Skin of body (tissue), 2 donors: ENCODE measurements around the gene SAYSD1. TPM values are rescaled to one million over a fixed set of nuclear protein-coding genes. Genes with fewer than 3 reads are reported as not detected.

Source experiments
- DNase-seq: peaks from one replicate; lab custom pipeline; 2025; lab: John Stamatoyannopoulos, UW
- total RNA-seq: library from RNA; depleted of rRNA; stranded (reverse); fragments of >200 nt; gene quantifications from one replicate; pipeline ENCODE4 v1.2.3, GENCODE V29; 2014

The SAYSD1 gene
- total RNA-seq, 1 donor from 2014 or later: 11.9 TPM

- DNase-seq: no peak
Observed at GRCh38 chr6:39108041-39108839, 6.7 kb downstream of the SAYSD1 start.

- DNase-seq: no peak
Observed at GRCh38 chr6:39107641-39108040, 7.3 kb downstream of the SAYSD1 start.

- DNase-seq: no peak
Observed at GRCh38 chr6:39107034-39107433, 8.0 kb downstream of the SAYSD1 start.

GRCh38 chr6:39104528-39104927 lies 10.5 kb downstream of the SAYSD1 start:
- no peak for DNase-seq

GRCh38 chr6:39102821-39103136 lies 12.2 kb downstream of the SAYSD1 start:
- DNase-seq: no peak

- peak; percentile 66 for DNase-seq
Observed at GRCh38 chr6:39102071-39102820, 12.7 kb downstream of the SAYSD1 start.

- DNase-seq: no peak
Observed at GRCh38 chr6:39100358-39100757, 14.6 kb downstream of the SAYSD1 start.

GRCh38 chr6:39095578-39095977 lies 19.4 kb downstream of the SAYSD1 start:
- DNase-seq: no peak

GRCh38 chr6:39093149-39093708 lies 21.8 kb downstream of the SAYSD1 start:
- no peak for DNase-seq

- no peak for DNase-seq
Observed at GRCh38 chr6:39092124-39092523, 22.9 kb downstream of the SAYSD1 start.

- DNase-seq: no peak
Observed at GRCh38 chr6:39091220-39091619, 23.8 kb downstream of the SAYSD1 start.

- DNase-seq: no peak
Observed at GRCh38 chr6:39090036-39090435, 24.9 kb downstream of the SAYSD1 start.

- DNase-seq: peak; percentile 10
Observed at GRCh38 chr6:39088331-39088730, 26.7 kb downstream of the SAYSD1 start.

GRCh38 chr6:39087197-39087596 lies 27.8 kb downstream of the SAYSD1 start:
- DNase-seq: no peak

GRCh38 chr6:39086711-39087110 lies 28.3 kb downstream of the SAYSD1 start:
- DNase-seq: no peak

- DNase-seq: no peak
Observed at GRCh38 chr6:39086294-39086693, 28.7 kb downstream of the SAYSD1 start.

- no peak for DNase-seq
Observed at GRCh38 chr6:39085129-39085797, 29.7 kb downstream of the SAYSD1 start.

GRCh38 chr6:39084506-39084905 lies 30.5 kb downstream of the SAYSD1 start:
- no peak for DNase-seq

GRCh38 chr6:39083231-39083634 lies 31.8 kb downstream of the SAYSD1 start:
- no peak for DNase-seq

GRCh38 chr6:39082310-39082709 lies 32.7 kb downstream of the SAYSD1 start:
- DNase-seq: no peak

- no peak for DNase-seq
Observed at GRCh38 chr6:39080246-39080875, 34.6 kb downstream of the SAYSD1 start.
